HEK293T (cell line): ENCODE measurements around the gene SLC2A13.

Experiments used
- CTCF ChIA-PET: fragments of 350-600 bp; formaldehyde crosslinking; extraction: SDS; loops from one replicate; lab custom pipeline; 2021; ENCODE audit warnings: antibody characterized with exemption, inconsistent platforms; lab: Yijun Ruan, JAX
- POLR2A ChIA-PET: fragments of 350-600 bp; formaldehyde crosslinking; extraction: SDS; loops from one replicate; lab custom pipeline; 2020; ENCODE audit warnings: antibody characterized with exemption, inconsistent platforms; lab: Yijun Ruan, JAX
- DNase-seq: peaks from one replicate; pipeline ENCODE4 v3.0.0; 2012; ENCODE audit warnings: mixed read lengths; ENCODE audit errors: extremely low spot score
- ARNT ChIP-seq: fragments of 450-650 bp; IDR thresholded peaks from 2 replicates; pipeline ENCODE4 v1.6.1; 2017; ENCODE audit warnings: mild to moderate bottlenecking
- BHLHE40 ChIP-seq: fragments of 450-650 bp; IDR thresholded peaks from 2 replicates; pipeline ENCODE4 v1.6.1; 2016; ENCODE audit warnings: mild to moderate bottlenecking, moderate library complexity, borderline replicate concordance
- CTBP1 ChIP-seq: fragments of 450-650 bp; IDR thresholded peaks from 2 replicates; pipeline ENCODE4 v1.6.1; 2016; ENCODE audit warnings: borderline replicate concordance
- ELF4 ChIP-seq: fragments of 450-650 bp; IDR thresholded peaks from 2 replicates; pipeline ENCODE4 v1.6.1; 2017; ENCODE audit warnings: antibody characterized with exemption
- FOXA1 ChIP-seq: fragments of 450-650 bp; IDR thresholded peaks from 2 replicates; pipeline ENCODE4 v1.6.1; 2016; ENCODE audit warnings: mild to moderate bottlenecking
- FOXK2 ChIP-seq: fragments of 450-650 bp; IDR thresholded peaks from 2 replicates; pipeline ENCODE4 v1.6.1; 2016; ENCODE audit warnings: mild to moderate bottlenecking
- FOXM1 ChIP-seq: fragments of 450-650 bp; IDR thresholded peaks from 2 replicates; pipeline ENCODE4 v1.6.1; 2017; ENCODE audit warnings: mild to moderate bottlenecking, borderline replicate concordance
- HDGF ChIP-seq: fragments of 450-650 bp; IDR thresholded peaks from 2 replicates; pipeline ENCODE4 v1.6.1; 2017; ENCODE audit warnings: antibody characterized with exemption, borderline replicate concordance
- L3MBTL2 ChIP-seq: fragments of 450-650 bp; conservative IDR thresholded peaks from 2 replicates; pipeline ENCODE4 v1.6.1; 2016; ENCODE audit warnings: mild to moderate bottlenecking
- LEF1 ChIP-seq: fragments of 450-650 bp; IDR thresholded peaks from 2 replicates; pipeline ENCODE4 v1.6.1; 2017; ENCODE audit warnings: mild to moderate bottlenecking, borderline replicate concordance
- NFRKB ChIP-seq: fragments of 450-650 bp; IDR thresholded peaks from 2 replicates; pipeline ENCODE4 v1.6.1; 2016; ENCODE audit warnings: mild to moderate bottlenecking, moderate library complexity
- SP1 ChIP-seq: fragments of 450-650 bp; IDR thresholded peaks from 2 replicates; pipeline ENCODE4 v1.6.1; 2017
- SUZ12 ChIP-seq: fragments of 450-650 bp; IDR thresholded peaks from 2 replicates; pipeline ENCODE4 v1.6.1; 2016; ENCODE audit warnings: mild to moderate bottlenecking
- TARDBP ChIP-seq: fragments of 450-650 bp; IDR thresholded peaks from 2 replicates; pipeline ENCODE4 v1.6.1; 2016
- ZNF384 ChIP-seq: fragments of 450-650 bp; IDR thresholded peaks from 2 replicates; pipeline ENCODE4 v1.6.1; 2016
- TF ChIP-seq, protein P1 (sequence below): fragments of 450-650 bp; IDR thresholded peaks from 2 replicates; pipeline ENCODE4 v1.6.1; 2016

SLC2A13 gene

DNA sequence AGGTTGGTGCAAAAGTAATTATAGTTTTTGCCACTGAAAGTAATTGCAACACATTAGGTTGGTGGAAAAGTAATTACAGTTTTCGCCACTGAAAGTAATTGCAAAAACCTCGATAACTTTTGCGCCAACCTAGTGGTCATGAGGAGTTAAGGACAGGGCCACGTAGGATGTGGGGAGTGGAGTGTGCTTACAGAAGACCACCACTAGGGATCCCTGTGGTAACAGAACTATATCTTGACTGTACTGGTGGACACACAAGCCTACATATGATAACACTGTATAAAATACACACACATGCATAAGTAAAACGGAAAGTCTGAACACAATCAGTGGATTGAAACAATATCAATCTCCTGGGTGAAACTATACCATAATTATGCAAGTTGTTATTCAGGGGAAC lies 298.8 kb downstream of the SLC2A13 start:
- DNase-seq: peak; percentile 48
- POLR2A ChIA-PET: no interaction called here
- no peak for TF ChIP-seq FOXA1
- no peak for TF ChIP-seq FOXK2
- TF ChIP-seq CTBP1: no peak
- TF ChIP-seq ZNF384: no peak
- TF ChIP-seq SP1: no peak
- no peak for TF ChIP-seq SUZ12
- TF ChIP-seq NFRKB: no peak
- TF ChIP-seq LEF1: no peak
- no peak for TF ChIP-seq FOXM1
- TF ChIP-seq ELF4: no peak
- TF ChIP-seq TARDBP: no peak
- TF ChIP-seq HDGF: no peak
- CTCF ChIA-PET: interaction anchor here (0.8 kb wide), 1 partner anchor 10 kb away, joined by 3 read pairs; no protein-coding TSS in a partner anchor

DNA sequence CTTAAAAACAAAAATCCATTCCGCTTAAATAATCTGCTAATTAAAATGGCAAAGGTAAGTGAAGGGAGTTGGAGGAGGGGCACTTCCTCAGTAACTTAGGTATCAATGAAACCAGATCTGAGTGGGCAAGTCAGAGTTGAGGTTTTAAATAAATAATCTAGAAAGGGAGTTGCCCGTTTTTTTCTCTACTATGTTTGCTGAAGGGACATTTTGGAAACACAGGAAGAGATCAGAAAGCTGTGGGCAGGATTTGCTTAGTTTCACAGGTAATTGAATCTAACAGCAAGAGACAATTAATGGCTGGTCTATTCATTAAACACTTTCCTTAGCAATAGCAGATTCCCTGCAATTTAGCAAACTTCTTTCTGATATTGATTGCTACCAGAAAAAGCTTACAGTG lies 300.2 kb downstream of the SLC2A13 start:
- DNase-seq: no peak
- POLR2A ChIA-PET: no interaction called here
- no peak for TF ChIP-seq FOXK2
- TF ChIP-seq, protein P1, sequence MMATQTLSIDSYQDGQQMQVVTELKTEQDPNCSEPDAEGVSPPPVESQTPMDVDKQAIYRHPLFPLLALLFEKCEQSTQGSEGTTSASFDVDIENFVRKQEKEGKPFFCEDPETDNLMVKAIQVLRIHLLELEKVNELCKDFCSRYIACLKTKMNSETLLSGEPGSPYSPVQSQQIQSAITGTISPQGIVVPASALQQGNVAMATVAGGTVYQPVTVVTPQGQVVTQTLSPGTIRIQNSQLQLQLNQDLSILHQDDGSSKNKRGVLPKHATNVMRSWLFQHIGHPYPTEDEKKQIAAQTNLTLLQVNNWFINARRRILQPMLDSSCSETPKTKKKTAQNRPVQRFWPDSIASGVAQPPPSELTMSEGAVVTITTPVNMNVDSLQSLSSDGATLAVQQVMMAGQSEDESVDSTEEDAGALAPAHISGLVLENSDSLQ: no peak
- no peak for TF ChIP-seq FOXA1
- TF ChIP-seq TARDBP: no peak
- no peak for TF ChIP-seq SUZ12
- no peak for TF ChIP-seq L3MBTL2
- CTCF ChIA-PET: no interaction called here

DNA sequence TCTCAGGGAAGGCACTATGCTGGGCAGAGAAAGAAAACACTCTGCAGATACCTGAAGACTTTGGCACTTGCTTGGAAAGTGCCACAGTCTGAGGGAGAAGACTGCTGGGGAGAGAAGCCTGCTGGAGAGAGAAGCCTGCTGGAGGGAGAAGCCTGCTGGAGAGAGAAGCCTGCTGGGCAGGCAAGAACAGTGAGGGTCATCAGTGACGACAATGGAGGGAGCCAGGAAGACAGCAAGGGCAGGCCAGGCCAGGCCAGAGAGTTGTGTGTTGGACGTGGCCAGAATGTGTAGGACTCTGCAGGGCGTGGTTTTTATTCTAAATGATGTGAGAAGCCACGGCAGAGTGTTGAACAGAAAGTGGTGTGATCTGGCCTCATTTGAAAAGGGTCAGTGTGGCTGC lies 301.0 kb downstream of the SLC2A13 start:
- no peak for DNase-seq
- POLR2A ChIA-PET: no interaction called here
- CTCF ChIA-PET: no interaction called here
- TF ChIP-seq SP1: no peak
- no peak for TF ChIP-seq HDGF
- TF ChIP-seq CTBP1: no peak
- no peak for TF ChIP-seq NFRKB
- TF ChIP-seq, protein P1: no peak

DNA sequence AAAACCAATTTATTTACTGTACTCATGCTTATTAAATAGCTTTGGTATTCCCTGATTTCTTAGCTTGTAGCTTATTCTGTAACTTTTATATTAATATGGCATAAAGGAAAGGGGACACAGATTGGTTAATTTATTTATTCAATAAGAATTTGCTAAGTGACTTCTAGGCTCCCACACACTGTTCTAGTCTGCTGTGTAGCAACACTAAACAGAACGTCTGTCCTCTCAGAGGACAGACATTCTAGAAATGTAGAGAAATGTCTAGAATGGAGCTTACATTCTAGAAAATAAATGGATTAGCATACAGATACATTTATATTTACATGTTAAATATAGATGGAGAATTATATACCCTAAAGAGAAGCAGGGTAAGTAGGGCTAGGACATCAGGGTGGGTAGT lies 301.4 kb downstream of the SLC2A13 start:
- CTCF ChIA-PET: no interaction called here
- TF ChIP-seq BHLHE40 (no peak), CTBP1 (no peak), ZNF384 (no peak), LEF1 (no peak)
- POLR2A ChIA-PET: no interaction called here
- no peak for DNase-seq

DNA sequence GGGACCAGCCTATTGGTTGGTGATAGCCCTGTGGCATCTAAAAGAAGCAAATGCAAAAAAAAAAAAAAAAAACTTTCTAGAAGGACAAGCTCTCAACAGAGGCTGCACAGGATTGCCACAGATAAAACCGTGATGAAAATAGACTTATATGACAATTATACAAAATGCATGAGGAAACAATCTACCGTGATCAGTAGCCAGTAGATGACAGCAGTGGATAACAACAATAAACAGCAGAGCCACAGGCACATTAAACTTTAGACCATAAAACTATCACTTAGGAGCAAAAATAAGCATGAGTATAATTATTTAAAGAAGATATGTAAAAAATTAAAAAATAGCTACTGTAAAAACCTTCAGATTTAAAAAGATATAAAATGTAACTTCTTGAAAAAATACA lies 302.7 kb downstream of the SLC2A13 start:
- TF ChIP-seq FOXK2 (no peak), FOXA1 (no peak), FOXM1 (no peak)
- TF ChIP-seq, protein P1: no peak
- no peak for DNase-seq
- CTCF ChIA-PET: no interaction called here
- POLR2A ChIA-PET: no interaction called here

DNA sequence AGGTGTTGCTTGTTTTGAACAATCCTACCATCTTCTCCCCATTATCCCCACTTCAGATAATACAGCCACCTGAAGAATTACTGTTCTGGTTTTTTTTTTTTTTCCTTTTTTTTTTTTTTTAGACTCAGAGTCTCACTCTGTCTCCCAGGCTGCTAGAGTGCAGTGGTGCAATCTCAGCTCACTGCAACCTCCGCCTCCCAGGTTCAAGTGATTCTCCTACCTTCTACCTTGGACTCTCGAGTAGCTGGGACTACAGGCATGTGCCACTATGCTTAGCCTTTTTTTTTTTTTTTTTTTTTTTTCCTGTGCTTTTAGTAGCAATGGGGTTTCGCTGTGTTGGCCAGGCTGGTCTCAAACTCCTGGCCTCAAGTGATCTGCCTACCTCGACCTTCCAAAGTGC lies 306.9 kb downstream of the SLC2A13 start:
- ChIA-PET CTCF (interaction anchor here (0.8 kb wide), 1 partner anchor 9 kb away, joined by 3 read pairs; no protein-coding TSS in a partner anchor), POLR2A (no interaction called here)
- DNase-seq: no peak
- TF ChIP-seq TARDBP: no peak
- TF ChIP-seq BHLHE40: no peak
- TF ChIP-seq ARNT: no peak
- TF ChIP-seq FOXM1: no peak
- no peak for TF ChIP-seq ELF4
- TF ChIP-seq HDGF: no peak
- no peak for TF ChIP-seq FOXK2
- TF ChIP-seq SUZ12: no peak
- no peak for TF ChIP-seq FOXA1
- TF ChIP-seq L3MBTL2: no peak
- no peak for TF ChIP-seq LEF1
- TF ChIP-seq, protein P1: no peak
- no peak for TF ChIP-seq CTBP1
- no peak for TF ChIP-seq ZNF384
- TF ChIP-seq SP1: no peak
- no peak for TF ChIP-seq NFRKB

DNA sequence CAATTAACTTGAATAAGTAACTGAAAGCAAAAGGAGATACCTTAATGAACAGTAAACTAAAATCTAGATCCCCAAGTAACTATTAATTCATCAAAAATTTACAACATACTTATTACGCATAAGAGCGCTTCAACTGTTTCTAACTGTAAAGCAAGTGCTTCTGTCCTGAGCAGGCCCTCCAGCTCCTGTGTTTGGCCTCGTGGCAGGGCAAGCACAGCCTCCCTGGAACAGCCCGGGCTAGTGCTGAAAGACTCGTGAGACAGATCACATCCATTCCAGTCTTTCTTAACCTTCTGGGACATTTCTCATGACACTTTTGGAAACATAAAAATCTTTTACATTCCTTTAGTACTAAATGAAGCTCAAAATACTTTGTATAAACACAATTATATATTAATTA lies 307.5 kb downstream of the SLC2A13 start:
- TF ChIP-seq SUZ12 (no peak), ARNT (no peak), HDGF (no peak), CTBP1 (no peak), SP1 (no peak), L3MBTL2 (no peak), FOXA1 (no peak), BHLHE40 (no peak), LEF1 (no peak), FOXM1 (no peak), ZNF384 (no peak), ELF4 (no peak), NFRKB (no peak), TARDBP (no peak), FOXK2 (no peak)
- TF ChIP-seq, protein P1: no peak
- no peak for DNase-seq
- POLR2A ChIA-PET: no interaction called here
- CTCF ChIA-PET: interaction anchor here (0.8 kb wide), 1 partner anchor 9 kb away, joined by 3 read pairs; no protein-coding TSS in a partner anchor
